HCT116 (cell line): ENCODE results near the gene CAMK2D. TPM values are rescaled to one million over a fixed set of nuclear protein-coding genes. Genes with fewer than 3 reads are reported as not detected.

ENCODE experiments used
- ATAC-seq: fragments of 200-7000 bp; cut with Tn5 transposase; 2 replicates; pipeline ENCODE4 v1.9.1; 2020; ENCODE audit warnings: mild to moderate bottlenecking, moderate library complexity
- BruUV-seq: library from RNA; stranded (reverse); fragments of 400-500 nt; replicated peaks from 2 replicates; lab custom pipeline; 2021; lab: Mats Ljungman, UMichigan
- CTCF ChIA-PET: fragments of 300-600 bp; sonication (Branson Sonifier 250); formaldehyde crosslinking; loops from one replicate; lab custom pipeline; 2021; ENCODE audit warnings: antibody characterized with exemption; lab: Charles Lee
- POLR2A ChIA-PET: fragments of 300-600, 350-600 bp; sonication (Branson Sonifier 250); formaldehyde crosslinking; loops from one replicate; lab custom pipeline; 2021; ENCODE audit warnings: antibody characterized with exemption; lab: Charles Lee
- RAD21 ChIA-PET, 2 experiments: fragments of 300-600 bp; sonication (Branson Sonifier 250); formaldehyde crosslinking; loops; one replicate each; lab custom pipeline; 2023; ENCODE audit warnings: low total read pairs in 2 of 2; ENCODE audit not compliant: uncharacterized antibody in 2 of 2, unreplicated experiment in 2 of 2, low non-redundant PET in 1 of 2; lab: Charles Lee
- DNase-seq: peaks from one replicate; pipeline ENCODE4 v3.0.0-alpha.2; 2010; ENCODE audit warnings: low read depth, low spot score
- H2AFZ ChIP-seq: fragments of 200-600 bp; shearing (Covaris generic), sonication (generic); 2 replicates; pipeline ENCODE4 v1.6.1; 2017; ENCODE audit warnings: low read depth, mixed run types, mixed read lengths, antibody characterized with exemption, low read length; ENCODE audit not compliant: poor library complexity, severe bottlenecking
- H3K27ac ChIP-seq: 2 replicates; pipeline ENCODE4 v1.5.1; 2012; ENCODE audit warnings: low read depth, low read length
- H3K27me3 ChIP-seq: fragments of 200-600 bp; sonication (generic); 2 replicates; pipeline ENCODE4 v1.6.1; 2016; ENCODE audit warnings: mixed run types, low read length, mixed read lengths; ENCODE audit not compliant: insufficient read depth
- H3K36me3 ChIP-seq, 2 experiments: fragments of 200-500 bp in 1 of 2; fragments of 200-600 bp in 1 of 2; sonication (Bioruptor generic) in 1 of 2; sonication (generic) in 1 of 2; 2 replicates each; pipeline versions ENCODE4 v1.5.1 to v1.6.1; 2014 to 2016; ENCODE audit warnings: low read length in 2 of 2, inconsistent platforms in 1 of 2, mixed read lengths in 1 of 2, mixed run types in 1 of 2; ENCODE audit not compliant: insufficient read depth in 2 of 2, control insufficient read depth in 1 of 2
- H3K4me1 ChIP-seq, 2 experiments: fragments of 200-600 bp in 1 of 2; sonication (generic) in 1 of 2; 2 replicates each; pipeline versions ENCODE4 v1.5.1 to v1.6.1; 2012 to 2017; ENCODE audit warnings: low read length in 2 of 2, inconsistent platforms in 1 of 2, mild to moderate bottlenecking in 1 of 2, mixed read lengths in 1 of 2, mixed run types in 1 of 2, moderate library complexity in 1 of 2; ENCODE audit not compliant: insufficient read depth in 2 of 2, control insufficient read depth in 1 of 2
- H3K4me2 ChIP-seq: fragments of 200-600 bp; sonication (generic); 2 replicates; pipeline ENCODE4 v1.6.1; 2017; ENCODE audit warnings: mixed run types, low read length, mixed read lengths
- H3K4me3 ChIP-seq, 2 experiments: fragments of 200-600 bp in 1 of 2; sonication (generic) in 1 of 2; replicated peaks in 1 of 2; 2 replicates each; pipeline ENCODE4 v1.5.1; 2011 to 2016; ENCODE audit warnings: low read length in 2 of 2, control low read depth in 1 of 2, low read depth in 1 of 2, mild to moderate bottlenecking in 1 of 2, mixed read lengths in 1 of 2, mixed run types in 1 of 2
- H3K79me2 ChIP-seq: fragments of 200-600 bp; sonication (generic); 2 replicates; pipeline ENCODE4 v1.6.1; 2017; ENCODE audit warnings: mild to moderate bottlenecking, mixed run types, low read length, moderate library complexity, mixed read lengths; ENCODE audit not compliant: insufficient read depth
- H3K9ac ChIP-seq: fragments of 200-600 bp; sonication (generic); 2 replicates; pipeline ENCODE4 v1.6.1; 2016; ENCODE audit warnings: low read length, mixed read lengths
- H3K9me2 ChIP-seq: fragments of 200-600 bp; sonication (generic), shearing (Covaris generic); 2 replicates; pipeline ENCODE4 v1.6.1; 2017; ENCODE audit warnings: mixed run types, mild to moderate bottlenecking, moderate library complexity; ENCODE audit not compliant: insufficient read depth
- H3K9me3 ChIP-seq, 2 experiments: fragments of 200-500 bp in 1 of 2; fragments of 200-600 bp in 1 of 2; sonication (Bioruptor generic) in 1 of 2; sonication (generic) in 1 of 2; 2 replicates each; pipeline ENCODE4 v1.6.1; 2014 to 2017; ENCODE audit warnings: low read length in 2 of 2, mixed read lengths in 2 of 2, inconsistent platforms in 1 of 2, low read depth in 1 of 2, mild to moderate bottlenecking in 1 of 2, mixed run types in 1 of 2, moderate library complexity in 1 of 2; ENCODE audit not compliant: control insufficient read depth in 1 of 2, insufficient read depth in 1 of 2
- H4K20me1 ChIP-seq: fragments of 200-600 bp; sonication (generic), shearing (Covaris generic); 2 replicates; pipeline ENCODE4 v1.6.1; 2017; ENCODE audit warnings: mixed run types, mild to moderate bottlenecking, moderate library complexity; ENCODE audit not compliant: insufficient read depth
- ATF3 ChIP-seq: IDR thresholded peaks from 2 replicates; pipeline ENCODE4 v1.6.1; 2012
- CEBPB ChIP-seq: IDR thresholded peaks from 2 replicates; pipeline ENCODE4 v1.6.1; 2012; ENCODE audit warnings: low read depth
- CTCF ChIP-seq, 3 experiments: fragments of 200-600 bp in 1 of 3; sonication (generic) in 1 of 3; IDR thresholded peaks in 2 of 3; conservative IDR thresholded peaks in 1 of 3; 2 replicates each; pipeline ENCODE4 v1.5.1; 2012 to 2017; ENCODE audit warnings: low read depth in 2 of 3, low read length in 2 of 3, antibody characterized with exemption in 1 of 3, borderline replicate concordance in 1 of 3, control low read depth in 1 of 3, mild to moderate bottlenecking in 1 of 3, mixed read lengths in 1 of 3, mixed run types in 1 of 3, moderate library complexity in 1 of 3; ENCODE audit not compliant: insufficient read depth in 1 of 3
- REST ChIP-seq: IDR thresholded peaks from 2 replicates; pipeline ENCODE4 v1.6.1; 2012; ENCODE audit warnings: low read depth
- intact Hi-C: fragments of 100-400 bp; cut with micrococcal nuclease; formaldehyde crosslinking; loops from 2 replicates; pipeline ENCODE4 v1.10.0; 2022
- total RNA-seq: library from RNA; stranded (reverse); gene quantifications from one replicate; pipeline ENCODE4 v1.2.1, GENCODE V29; 2021; ENCODE audit not compliant: unreplicated experiment

Gene CAMK2D
- total RNA-seq, 1 experiment from 2014 or later: 67.0 TPM

GRCh38 chr4:113614414-113614813 lies 147.1 kb downstream of the CAMK2D start:
- ATAC-seq (no peak), DNase-seq (no peak)
- Histone ChIP-seq H3K79me2 (no peaks in the 10 kb centered on the region), H3K4me1 (no peaks in the 10 kb centered on the region), H3K36me3 (no peaks in the 10 kb centered on the region), H3K9ac (no peak overlapping the region), H3K9me3 (no peaks in the 10 kb centered on the region), H3K27me3 (no peaks in the 10 kb centered on the region), H2AFZ (no peak overlapping the region), H3K4me3 (no peak overlapping the region), H3K27ac (no peak overlapping the region), H3K4me2 (no peak overlapping the region), H4K20me1 (no peaks in the 10 kb centered on the region), H3K9me2 (no peaks in the 10 kb centered on the region)
- BruUV-seq: no TSS peak
- TF ChIP-seq CTCF (IDR thresholded peaks at IDR 0.05 in 2 of 3, conservative IDR thresholded peaks at IDR 0.05 in 1 of 3; ENCODE audit: borderline replicate concordance in 1 of 3, insufficient read depth in 1 of 3, low read depth in 2 of 3, low read length in 2 of 3) (no peak), REST (no peak), ATF3 (no peak), CEBPB (no peak)
- ChIA-PET RAD21 (no interaction called here), CTCF (no interaction called here), POLR2A (no interaction called here)
- intact Hi-C loops: no loop called here
